Stromal cell of bone marrow (primary cell): ENCODE results near the gene CYB5R4.

Experiments used
- DNase-seq: peaks from one replicate; pipeline ENCODE4 v3.0.0-alpha.2; 2012; ENCODE audit warnings: low read depth

The CYB5R4 gene

DNA sequence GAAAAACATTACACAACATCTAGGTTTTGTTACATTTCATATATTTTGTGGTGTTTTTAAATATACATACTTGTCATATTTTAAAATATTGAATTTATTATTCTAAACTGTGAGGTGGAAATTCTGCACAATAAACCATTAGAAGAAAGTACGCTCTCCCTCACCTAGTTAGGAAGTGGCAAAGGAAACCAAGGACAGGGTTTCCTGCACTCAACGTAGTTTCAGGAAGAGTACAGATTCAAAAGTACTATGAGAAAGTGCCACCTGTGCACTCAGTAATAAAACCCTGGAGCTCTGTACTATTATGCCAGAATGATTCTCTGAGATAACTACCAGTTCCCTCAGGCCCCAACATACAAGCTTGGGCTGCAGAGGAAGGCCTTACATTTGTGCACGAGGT lies 119.5 kb downstream of the CYB5R4 start:
- DNase-seq = no peak

DNA sequence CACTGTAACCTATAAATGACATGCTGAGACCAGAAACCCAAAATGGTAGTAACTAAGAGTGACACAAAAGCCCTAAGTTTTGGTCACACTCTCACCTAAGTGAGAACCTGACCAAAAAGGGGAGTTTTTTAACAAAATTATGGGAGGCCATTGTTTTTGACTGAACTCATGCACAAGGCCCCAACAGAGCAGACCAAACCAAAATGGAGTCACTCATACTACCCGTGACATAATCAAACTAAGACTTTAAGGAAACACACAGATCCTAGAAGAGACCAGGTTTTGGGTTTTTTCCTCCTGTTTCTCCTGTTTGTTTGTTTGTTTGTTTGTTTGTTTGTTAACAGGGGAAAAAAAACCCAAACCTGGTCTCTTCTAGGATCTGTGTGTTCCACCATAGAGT lies 124.9 kb downstream of the CYB5R4 start:
- DNase-seq = no peak

DNA sequence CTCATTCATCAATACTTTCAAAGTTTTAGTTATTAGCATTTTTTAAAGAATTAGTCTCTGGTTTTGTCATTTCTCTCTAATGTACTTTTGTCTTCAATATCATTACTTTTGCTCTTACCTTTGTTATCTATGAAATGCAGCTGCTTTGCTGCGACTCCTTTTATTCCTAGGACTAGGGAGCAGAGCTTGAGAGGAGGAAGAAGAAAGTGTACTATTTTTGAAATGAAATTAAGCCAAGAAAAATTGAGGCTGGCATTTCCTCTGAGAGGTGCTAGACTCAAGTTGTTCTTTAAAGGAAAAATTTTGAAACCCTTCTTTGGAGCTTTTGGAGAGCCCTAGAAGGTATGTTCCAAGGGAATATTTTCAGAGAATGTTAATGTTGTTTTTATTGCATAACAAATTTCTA lies 125.8 kb downstream of the CYB5R4 start:
- DNase-seq = no peak

DNA sequence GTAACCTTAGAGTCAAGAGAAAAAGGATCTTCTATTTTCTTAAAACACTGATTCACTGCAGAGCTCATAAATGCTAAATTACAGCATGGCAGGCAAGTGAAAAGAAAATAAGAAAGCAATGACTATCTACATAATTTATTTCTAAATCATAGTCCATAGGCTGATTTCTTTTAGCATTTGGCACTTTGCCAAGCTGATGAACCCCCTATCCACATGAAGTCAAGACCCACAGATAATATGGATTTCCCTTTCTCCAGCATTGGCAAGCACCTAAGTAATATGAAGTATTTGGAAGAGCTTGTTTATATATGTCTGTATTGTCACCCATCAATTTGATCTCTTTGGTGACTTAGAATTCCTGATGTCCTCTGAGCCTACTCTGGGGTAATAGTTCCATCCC lies 126.2 kb downstream of the CYB5R4 start:
- no peak for DNase-seq

DNA sequence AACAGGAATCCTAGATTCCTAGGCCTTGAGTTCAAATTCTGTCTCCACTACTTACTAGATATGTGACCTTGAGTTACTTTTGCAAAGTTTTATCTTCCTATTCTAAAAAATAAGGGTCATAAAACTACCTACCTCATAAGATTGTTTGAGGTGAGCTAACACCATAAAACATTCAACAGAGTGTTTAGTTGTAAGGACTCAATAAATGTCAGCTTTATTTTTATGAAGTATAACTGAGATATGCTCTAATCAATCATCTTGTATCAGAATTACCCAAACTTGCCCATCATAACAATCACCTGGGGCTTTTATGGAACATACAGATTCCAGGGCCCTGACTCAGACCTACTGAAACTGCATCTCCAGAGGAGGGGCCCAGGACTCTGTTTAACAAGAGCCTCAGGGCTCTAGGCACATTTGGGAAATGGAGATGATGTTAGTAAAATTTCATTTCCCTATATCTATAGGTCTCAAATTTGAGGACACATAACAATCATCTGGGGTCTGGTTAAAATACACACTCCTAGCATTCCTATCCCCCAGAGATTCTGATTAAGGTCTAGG lies 138.6 kb downstream of the CYB5R4 start:
- no peak for DNase-seq

DNA sequence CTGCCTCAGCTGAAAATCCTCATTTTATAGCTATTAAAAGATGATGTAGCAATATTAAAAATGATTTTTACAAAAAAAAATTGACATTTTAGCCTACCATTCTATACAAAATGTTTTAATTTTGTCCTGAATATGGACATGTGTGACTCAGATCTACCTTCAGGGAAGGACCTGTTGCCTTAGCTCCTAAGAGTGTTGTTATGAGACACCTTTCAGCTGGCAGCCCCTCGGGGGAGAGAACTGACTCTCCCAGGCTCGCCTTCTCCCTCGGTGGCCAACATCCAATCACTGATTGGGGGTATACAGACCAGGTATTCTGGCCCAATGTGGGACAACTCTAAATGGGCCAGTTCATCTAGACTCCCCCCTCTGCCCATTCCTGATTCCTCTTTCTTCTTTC lies 141.6 kb downstream of the CYB5R4 start:
- no peak for DNase-seq

DNA sequence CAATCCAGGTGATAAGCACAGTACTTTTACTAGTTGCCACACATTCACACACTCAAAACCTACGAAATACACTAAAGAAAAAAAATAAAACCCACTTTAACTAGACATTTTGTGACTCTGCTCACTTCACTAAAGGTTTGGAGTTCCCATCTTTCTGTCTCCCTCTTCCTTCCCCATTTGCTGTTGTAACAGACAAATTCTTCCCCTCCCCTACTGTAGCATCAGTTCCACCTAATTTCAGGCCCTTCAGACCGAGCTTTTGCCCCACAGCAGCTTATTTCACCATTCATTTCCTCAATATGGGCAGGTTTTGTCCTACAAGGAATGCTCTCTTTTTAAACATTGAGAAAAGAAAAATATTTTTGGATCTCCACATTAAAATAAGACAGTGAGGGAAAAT lies 142.7 kb downstream of the CYB5R4 start:
- no peak for DNase-seq

DNA sequence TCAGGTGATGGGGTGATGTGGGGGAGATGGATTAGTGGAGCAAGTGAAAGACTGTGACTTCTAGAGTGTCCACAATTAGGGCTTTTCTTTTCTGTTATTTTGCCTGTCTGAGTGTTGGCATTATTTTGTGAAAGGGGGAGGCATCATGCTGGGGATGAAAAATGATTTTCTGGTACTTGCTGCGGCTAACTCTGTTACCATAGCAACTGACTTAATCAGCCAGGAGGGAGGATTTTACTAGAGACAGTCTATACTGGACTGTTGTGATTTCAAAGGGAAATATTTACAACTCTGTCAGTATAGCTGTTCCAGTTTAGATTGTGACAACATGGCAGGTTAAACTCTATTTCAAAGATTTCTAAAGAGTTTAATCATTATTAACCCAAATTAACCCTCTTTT lies 143.6 kb downstream of the CYB5R4 start:
- DNase-seq = no peak

DNA sequence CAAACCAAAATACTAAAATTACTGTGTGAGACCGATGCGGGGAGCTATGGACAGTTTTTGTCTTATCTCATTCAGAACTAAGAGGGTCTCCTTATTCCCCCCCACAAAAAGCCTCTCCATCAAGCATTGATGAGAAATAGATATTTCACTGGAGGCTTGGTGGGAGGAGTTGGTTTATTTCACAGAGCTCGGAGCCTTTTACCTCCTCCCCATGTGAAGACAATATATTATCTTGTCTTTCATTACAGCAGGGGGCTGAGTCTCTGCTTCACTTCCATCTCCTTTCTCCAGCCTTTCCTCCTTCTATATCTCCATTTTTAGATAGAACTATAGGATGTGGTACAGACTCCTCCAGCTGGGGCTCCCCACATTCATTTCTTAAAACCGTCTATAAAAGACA lies 144.2 kb downstream of the CYB5R4 start:
- no peak for DNase-seq

DNA sequence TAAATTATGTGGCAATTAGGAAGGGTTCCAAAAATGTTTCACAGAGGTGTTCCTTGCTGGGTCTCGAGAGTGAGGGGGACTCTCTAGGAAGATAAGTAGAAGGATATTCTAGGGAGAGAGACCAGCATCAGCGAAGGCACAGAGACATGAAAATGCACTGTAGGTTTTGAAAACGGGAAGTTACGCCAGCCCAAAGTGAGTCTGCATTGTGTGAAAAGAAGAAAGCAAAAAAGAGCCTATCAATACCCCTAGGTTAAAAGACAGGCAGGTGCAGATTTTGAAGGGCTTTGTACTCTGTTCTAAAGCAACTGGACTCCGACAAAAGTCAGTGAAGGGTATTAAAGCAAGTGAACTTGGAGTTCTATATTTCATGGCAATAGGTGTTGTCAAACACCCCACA lies 148.4 kb downstream of the CYB5R4 start:
- no peak for DNase-seq

DNA sequence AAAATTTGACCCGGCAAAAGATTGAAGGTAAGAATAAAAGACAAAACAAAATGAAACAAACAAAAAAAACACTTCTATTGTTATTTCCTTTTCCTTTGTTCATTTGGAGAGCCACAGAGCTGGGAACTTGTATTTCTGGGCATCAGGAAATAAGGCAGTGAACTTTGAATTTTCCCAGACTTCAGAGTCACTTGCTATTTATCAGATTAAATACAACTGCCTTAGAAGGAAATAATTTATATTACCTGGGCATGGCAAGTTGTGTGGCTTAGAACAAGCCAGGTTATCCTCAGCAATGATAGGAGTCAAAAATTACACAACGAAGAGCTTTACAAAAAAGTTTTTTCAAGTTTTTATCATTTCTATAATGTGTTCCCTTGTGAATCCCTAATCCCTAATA lies 153.9 kb downstream of the CYB5R4 start:
- DNase-seq = no peak

DNA sequence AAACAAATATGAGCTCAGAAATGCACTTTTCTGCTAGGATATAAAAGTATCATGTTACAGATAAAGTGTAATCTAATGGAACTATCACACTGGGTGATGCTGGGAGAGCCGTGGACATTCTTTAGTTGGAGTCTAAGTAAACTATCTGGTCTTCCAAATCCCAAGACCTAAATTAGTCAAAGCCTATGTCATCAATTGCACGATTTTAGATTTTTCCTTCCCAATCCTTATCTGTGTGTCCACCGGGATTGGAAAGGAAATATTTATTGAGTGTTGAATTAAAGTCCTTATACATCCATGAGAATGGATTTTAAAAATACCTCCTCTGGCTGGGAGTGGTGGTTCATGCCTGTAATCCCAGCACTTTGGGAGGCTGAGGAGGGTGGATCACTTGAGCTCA lies 154.4 kb downstream of the CYB5R4 start:
- DNase-seq = no peak

DNA sequence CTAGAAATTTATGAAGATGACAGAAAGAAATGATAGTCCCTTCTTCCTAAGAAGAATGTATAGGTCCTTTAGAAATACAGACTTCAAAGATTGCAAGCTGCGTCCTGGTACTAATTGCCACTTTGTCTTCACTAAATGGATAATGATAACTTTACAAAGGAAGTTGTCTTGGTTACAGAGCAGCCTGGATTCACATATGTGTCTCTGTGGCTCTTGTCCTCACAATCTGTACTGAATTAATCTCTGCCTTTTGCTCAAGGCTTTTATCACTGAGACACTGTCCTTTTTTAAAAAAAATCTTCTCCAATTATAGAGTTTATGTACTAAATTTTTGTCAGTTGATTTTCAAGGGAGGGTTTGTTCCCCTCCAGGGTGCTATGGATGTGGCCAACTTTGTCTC lies 156.5 kb downstream of the CYB5R4 start:
- DNase-seq = no peak
